OCI-LY7 (cell line): ENCODE results near the gene IZUMO4. TPM values are rescaled to one million over a fixed set of nuclear protein-coding genes. Genes with fewer than 3 reads are reported as not detected.

ENCODE experiments used
- BruUV-seq: library from RNA; stranded (reverse); fragments of 400-500 nt; replicated peaks from 2 replicates; lab custom pipeline; 2021; lab: Mats Ljungman, UMichigan
- CTCF ChIA-PET: fragments of 300-600 bp; sonication (Branson Sonifier 250); formaldehyde crosslinking; loops from one replicate; lab custom pipeline; 2022; ENCODE audit warnings: antibody characterized with exemption; ENCODE audit not compliant: unreplicated experiment; lab: Charles Lee
- POLR2A ChIA-PET: fragments of 300-600 bp; sonication (Branson Sonifier 250); formaldehyde crosslinking; loops from one replicate; lab custom pipeline; 2022; ENCODE audit warnings: antibody characterized with exemption; lab: Charles Lee
- DNase-seq: peaks from one replicate; pipeline ENCODE4 v3.0.0-alpha.2; 2015; ENCODE audit warnings: low spot score
- H2AFZ ChIP-seq: fragments of 200-600 bp; sonication (generic), shearing (Covaris generic); 2 replicates; pipeline ENCODE4 v1.6.1; 2014; ENCODE audit warnings: mild to moderate bottlenecking, antibody characterized with exemption, low read length, moderate library complexity
- H3K27ac ChIP-seq: fragments of 200-600 bp; sonication (generic); 2 replicates; pipeline ENCODE4 v1.5.1; 2014; ENCODE audit warnings: mixed run types, low read depth, mild to moderate bottlenecking, moderate library complexity, low read length, inconsistent platforms; ENCODE audit not compliant: poor library complexity, severe bottlenecking
- H3K36me3 ChIP-seq: fragments of 200-600 bp; sonication (generic); 2 replicates; pipeline ENCODE4 v1.6.1; 2014; ENCODE audit warnings: mild to moderate bottlenecking, antibody characterized with exemption, low read length, moderate library complexity, mixed read lengths; ENCODE audit not compliant: insufficient read depth
- H3K4me1 ChIP-seq: fragments of 200-600 bp; sonication (generic); 2 replicates; pipeline ENCODE4 v1.5.1; 2014; ENCODE audit warnings: mild to moderate bottlenecking, low read length; ENCODE audit not compliant: insufficient read depth, poor library complexity, severe bottlenecking
- H3K4me2 ChIP-seq: fragments of 200-600 bp; sonication (generic); 2 replicates; pipeline ENCODE4 v1.6.1; 2014; ENCODE audit warnings: mild to moderate bottlenecking, low read length
- H3K4me3 ChIP-seq: fragments of 200-600 bp; sonication (generic); 2 replicates; pipeline ENCODE4 v1.5.1; 2014; ENCODE audit warnings: mild to moderate bottlenecking, low read depth, low read length; ENCODE audit not compliant: poor library complexity, severe bottlenecking
- H3K79me2 ChIP-seq: fragments of 200-600 bp; sonication (generic); 2 replicates; pipeline ENCODE4 v1.6.1; 2016; ENCODE audit warnings: low read depth, mild to moderate bottlenecking, low read length, moderate library complexity, mixed read lengths; ENCODE audit not compliant: insufficient read depth
- H3K9me2 ChIP-seq: fragments of 200-600 bp; sonication (generic); 2 replicates; pipeline ENCODE4 v1.6.1; 2016; ENCODE audit warnings: mild to moderate bottlenecking, low read length, mixed read lengths; ENCODE audit not compliant: insufficient read depth
- H3K9me3 ChIP-seq: fragments of 200-600 bp; sonication (generic); 2 replicates; pipeline ENCODE4 v1.6.1; 2014; ENCODE audit warnings: mild to moderate bottlenecking, mixed run types, low read length, mixed read lengths
- H4K20me1 ChIP-seq: fragments of 200-600 bp; sonication (generic); 2 replicates; pipeline ENCODE4 v1.6.1; 2014; ENCODE audit warnings: mild to moderate bottlenecking, antibody characterized with exemption, low read length, moderate library complexity, mixed read lengths; ENCODE audit not compliant: insufficient read depth
- EZH2phosphoT487 ChIP-seq: fragments of 200-600 bp; sonication (generic); IDR thresholded peaks from 2 replicates; pipeline ENCODE4 v1.6.1; 2018; ENCODE audit warnings: low read depth, borderline replicate concordance, mild to moderate bottlenecking, mixed run types, antibody characterized with exemption, low read length, moderate library complexity, mixed read lengths
- intact Hi-C: fragments of 100-400 bp; cut with micrococcal nuclease; formaldehyde crosslinking; loops from one replicate; pipeline ENCODE4 v1.10.0; 2022; ENCODE audit not compliant: unreplicated experiment
- total RNA-seq, 2 experiments: library from RNA; depleted of rRNA in 1 of 2; stranded (reverse); fragments of >200 nt in 1 of 2; shearing (Covaris generic) in 1 of 2; gene quantifications; 2 replicates each; pipeline ENCODE4 v1.2.3, GENCODE V29; 2014 to 2022
- TF ChIP-seq, protein P1 (sequence below): fragments of 200-600 bp; sonication (generic); conservative IDR thresholded peaks from 2 replicates; pipeline ENCODE4 v1.5.1; 2014; ENCODE audit warnings: mild to moderate bottlenecking, antibody characterized with exemption, low read length, moderate library complexity, mixed read lengths

Gene IZUMO4
- total RNA-seq, 2 experiments from 2014 or later = 7.3 to 12.9 TPM

DNA sequence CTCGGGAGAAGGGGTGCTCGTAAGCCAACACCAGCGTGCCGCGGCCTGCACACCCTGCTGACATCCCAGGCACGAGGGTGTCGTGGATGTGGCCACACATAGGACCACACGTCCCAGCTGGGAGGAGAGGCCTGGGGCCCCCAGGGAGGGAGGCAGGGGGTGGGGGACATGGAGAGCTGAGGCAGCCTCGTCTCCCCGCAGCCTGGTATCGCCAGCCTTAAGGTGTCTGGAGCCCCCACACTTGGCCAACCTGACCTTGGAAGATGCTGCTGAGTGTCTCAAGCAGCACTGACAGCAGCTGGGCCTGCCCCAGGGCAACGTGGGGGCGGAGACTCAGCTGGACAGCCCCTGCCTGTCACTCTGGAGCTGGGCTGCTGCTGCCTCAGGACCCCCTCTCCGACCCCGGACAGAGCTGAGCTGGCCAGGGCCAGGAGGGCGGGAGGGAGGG, 2.4 kb downstream of the IZUMO4 start:
- no peak overlapping the region for H2AFZ ChIP-seq
- H3K4me2 ChIP-seq = no peak overlapping the region
- H3K36me3 ChIP-seq = peaks cover 36% of the 10 kb centered on the region
- H3K9me3 ChIP-seq = no peaks in the 10 kb centered on the region
- CTCF ChIA-PET = no interaction called here
- no peak overlapping the region for H3K27ac ChIP-seq
- intact Hi-C loops = loop anchor here (10.0 kb wide), 1 partner anchor 526 kb away; no protein-coding TSS in a partner anchor
- peaks cover 11% of the 10 kb centered on the region for H3K4me1 ChIP-seq
- H3K4me3 ChIP-seq = no peak overlapping the region
- no peak for DNase-seq
- H3K9me2 ChIP-seq = no peaks in the 10 kb centered on the region
- no peak for TF ChIP-seq EZH2phosphoT487
- TF ChIP-seq, protein P1, sequence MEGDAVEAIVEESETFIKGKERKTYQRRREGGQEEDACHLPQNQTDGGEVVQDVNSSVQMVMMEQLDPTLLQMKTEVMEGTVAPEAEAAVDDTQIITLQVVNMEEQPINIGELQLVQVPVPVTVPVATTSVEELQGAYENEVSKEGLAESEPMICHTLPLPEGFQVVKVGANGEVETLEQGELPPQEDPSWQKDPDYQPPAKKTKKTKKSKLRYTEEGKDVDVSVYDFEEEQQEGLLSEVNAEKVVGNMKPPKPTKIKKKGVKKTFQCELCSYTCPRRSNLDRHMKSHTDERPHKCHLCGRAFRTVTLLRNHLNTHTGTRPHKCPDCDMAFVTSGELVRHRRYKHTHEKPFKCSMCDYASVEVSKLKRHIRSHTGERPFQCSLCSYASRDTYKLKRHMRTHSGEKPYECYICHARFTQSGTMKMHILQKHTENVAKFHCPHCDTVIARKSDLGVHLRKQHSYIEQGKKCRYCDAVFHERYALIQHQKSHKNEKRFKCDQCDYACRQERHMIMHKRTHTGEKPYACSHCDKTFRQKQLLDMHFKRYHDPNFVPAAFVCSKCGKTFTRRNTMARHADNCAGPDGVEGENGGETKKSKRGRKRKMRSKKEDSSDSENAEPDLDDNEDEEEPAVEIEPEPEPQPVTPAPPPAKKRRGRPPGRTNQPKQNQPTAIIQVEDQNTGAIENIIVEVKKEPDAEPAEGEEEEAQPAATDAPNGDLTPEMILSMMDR = no peak
- no peaks in the 10 kb centered on the region for H4K20me1 ChIP-seq
- peaks cover 18% of the 10 kb centered on the region; the same call in 1 of the 2 replicates for H3K79me2 ChIP-seq
- POLR2A ChIA-PET = no interaction called here
- BruUV-seq = no TSS peak

DNA sequence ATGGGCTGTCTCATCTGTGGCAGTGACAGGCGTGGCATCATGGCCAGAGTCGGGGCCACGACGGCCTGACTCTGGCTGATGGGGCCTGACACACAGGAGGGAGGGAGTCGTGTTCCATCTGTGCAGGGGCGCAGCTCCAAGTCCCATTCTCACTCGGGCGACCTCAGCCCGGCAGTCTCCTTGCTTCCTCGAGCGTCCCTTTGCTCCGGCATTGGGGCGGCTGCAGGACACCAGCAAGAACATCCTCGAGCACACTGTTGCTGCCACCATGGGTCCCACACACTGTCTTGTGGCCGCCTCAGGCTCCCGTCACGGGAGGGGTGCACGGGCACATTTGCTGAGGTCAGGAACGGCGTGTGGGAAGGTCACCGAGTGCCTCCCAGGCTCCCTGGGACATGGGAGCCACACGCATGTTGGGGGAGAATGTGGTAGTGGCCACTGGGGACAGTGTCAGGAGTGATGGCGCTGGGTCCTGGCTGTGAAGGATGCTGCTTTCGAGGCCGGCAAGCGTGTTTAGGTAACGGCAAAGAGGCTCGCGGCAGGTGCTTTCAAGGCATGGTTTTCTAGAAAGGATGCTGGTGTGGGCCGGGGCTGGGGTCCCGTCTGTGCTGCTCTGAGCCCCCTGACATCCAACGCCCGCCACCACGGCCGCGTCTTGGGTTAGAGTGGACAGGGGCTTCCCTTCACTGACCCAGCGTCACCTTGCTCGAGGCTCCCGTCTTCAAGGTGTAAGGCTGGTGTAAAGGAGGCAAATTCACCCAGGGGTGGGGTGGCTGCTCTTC, 3.4 kb downstream of the IZUMO4 start:
- Histone ChIP-seq H3K79me2 (peaks cover 16% of the 10 kb centered on the region; the same call in 1 of the 2 replicates), H2AFZ (no peak overlapping the region), H3K36me3 (peaks cover 47% of the 10 kb centered on the region), H4K20me1 (no peaks in the 10 kb centered on the region), H3K9me3 (no peaks in the 10 kb centered on the region), H3K9me2 (no peaks in the 10 kb centered on the region), H3K4me2 (no peak overlapping the region), H3K4me3 (no peak overlapping the region), H3K4me1 (peaks cover 11% of the 10 kb centered on the region), H3K27ac (no peak overlapping the region)
- CTCF ChIA-PET = no interaction called here
- intact Hi-C loops = loop anchor here (10.0 kb wide), 1 partner anchor 525 kb away; no protein-coding TSS in a partner anchor
- DNase-seq = no peak
- POLR2A ChIA-PET = no interaction called here
- no peak for TF ChIP-seq EZH2phosphoT487
- TF ChIP-seq, protein P1 = no peak
- no TSS peak for BruUV-seq

DNA sequence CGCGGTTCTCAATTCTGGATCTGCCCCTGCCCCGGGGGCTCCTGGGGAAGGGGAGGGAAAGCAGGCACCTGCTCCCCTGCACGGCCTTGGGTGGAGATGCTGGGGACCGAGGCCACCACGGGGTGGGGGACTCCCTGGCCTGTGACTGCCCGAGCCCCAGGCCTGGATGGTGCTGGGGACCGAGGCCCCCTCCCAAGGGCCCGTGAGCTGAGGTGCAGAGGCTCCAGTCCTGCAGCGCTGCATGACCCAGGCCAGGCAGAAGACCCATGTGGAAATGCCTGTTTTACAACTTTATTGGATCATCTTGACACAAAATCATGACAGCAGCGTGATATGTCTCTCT, 4.0 kb downstream of the IZUMO4 start:
- Histone ChIP-seq H3K4me2 (no peak overlapping the region), H3K4me1 (peaks cover 11% of the 10 kb centered on the region), H3K4me3 (no peak overlapping the region), H3K79me2 (peaks cover 11% of the 10 kb centered on the region; the same call in 1 of the 2 replicates), H3K9me3 (no peaks in the 10 kb centered on the region), H3K36me3 (peaks cover 53% of the 10 kb centered on the region), H4K20me1 (no peaks in the 10 kb centered on the region), H3K9me2 (no peaks in the 10 kb centered on the region), H2AFZ (no peak overlapping the region), H3K27ac (no peak overlapping the region)
- CTCF ChIA-PET = no interaction called here
- intact Hi-C loops = no loop called here
- no TSS peak for BruUV-seq
- POLR2A ChIA-PET = no interaction called here
- DNase-seq = no peak
- TF ChIP-seq EZH2phosphoT487 = no peak
- TF ChIP-seq, protein P1 = no peak
